CD4-positive, alpha-beta T cell treated with Interleukin-2 at 100 ng/mL for 4 hours (primary cell): Measurements from ENCODE around the gene MCF2L.

Source experiments
- DNase-seq: peaks from one replicate; pipeline ENCODE4 v3.0.0-alpha.2; 2020; ENCODE audit warnings: low spot score

The MCF2L gene

GRCh38 chr13:112979406-112979902 lies 10.4 kb downstream of the MCF2L start:
- DNase-seq = no peak

GRCh38 chr13:112980434-112980833 lies 11.4 kb downstream of the MCF2L start:
- no peak for DNase-seq

GRCh38 chr13:112981451-112981850 lies 12.4 kb downstream of the MCF2L start:
- DNase-seq = no peak

GRCh38 chr13:112982281-112983041 lies 13.4 kb downstream of the MCF2L start:
- DNase-seq = no peak

GRCh38 chr13:112983042-112983305 lies 14.0 kb downstream of the MCF2L start:
- DNase-seq = no peak

GRCh38 chr13:112983428-112984196 lies 14.6 kb downstream of the MCF2L start:
- no peak for DNase-seq

- no peak for DNase-seq
Observed at GRCh38 chr13:112984501-112984900, 15.5 kb downstream of the MCF2L start.

GRCh38 chr13:112984954-112985802 lies 16.2 kb downstream of the MCF2L start:
- DNase-seq = no peak

- no peak for DNase-seq
Observed at GRCh38 chr13:112985803-112986408, 16.9 kb downstream of the MCF2L start.

GRCh38 chr13:112986470-112986869 lies 17.5 kb downstream of the MCF2L start:
- no peak for DNase-seq

GRCh38 chr13:112986946-112987681 lies 18.1 kb downstream of the MCF2L start:
- DNase-seq = no peak

GRCh38 chr13:112987682-112988024 lies 18.6 kb downstream of the MCF2L start:
- no peak for DNase-seq

- DNase-seq = no peak
Observed at GRCh38 chr13:112990783-112991182, 21.8 kb downstream of the MCF2L start.

- DNase-seq = no peak
Observed at GRCh38 chr13:112991609-112992008, 22.6 kb downstream of the MCF2L start.

- no peak for DNase-seq
Observed at GRCh38 chr13:112992931-112993680, 24.1 kb downstream of the MCF2L start.

GRCh38 chr13:112994084-112994780 lies 25.2 kb downstream of the MCF2L start:
- DNase-seq = no peak

GRCh38 chr13:112994781-112995355 lies 25.9 kb downstream of the MCF2L start:
- DNase-seq = no peak

GRCh38 chr13:112995395-112996191 lies 26.6 kb downstream of the MCF2L start:
- DNase-seq = no peak

- no peak for DNase-seq
Observed at GRCh38 chr13:112996671-112997091, 27.7 kb downstream of the MCF2L start.
